Muscle layer of duodenum (tissue), 2 donors: ENCODE measurements around the gene TMEM258.

ENCODE experiments used
- H3K27ac ChIP-seq: one replicate; pipeline ENCODE4 v1.7.0; 2013; ENCODE audit warnings: mild to moderate bottlenecking, low read length
- H3K27me3 ChIP-seq: one replicate; pipeline ENCODE4 v1.7.0; 2013; ENCODE audit warnings: low read depth, mild to moderate bottlenecking, control low read depth, low read length
- H3K36me3 ChIP-seq, 2 donors: one replicate each; pipeline ENCODE4 v1.7.0; 2013; ENCODE audit warnings: low read length in 2 of 2, control low read depth in 1 of 2, mild to moderate bottlenecking in 1 of 2; ENCODE audit not compliant: insufficient read depth in 2 of 2, control insufficient read depth in 1 of 2
- H3K4me1 ChIP-seq, 2 donors: one replicate each; pipeline ENCODE4 v1.7.0; 2013; ENCODE audit warnings: low read length in 2 of 2, mild to moderate bottlenecking in 2 of 2, control low read depth in 1 of 2, moderate library complexity in 1 of 2; ENCODE audit not compliant: insufficient read depth in 2 of 2, control insufficient read depth in 1 of 2
- H3K4me3 ChIP-seq, 2 donors: one replicate each; pipeline ENCODE4 v1.7.0; 2013; ENCODE audit warnings: low read length in 2 of 2, low read depth in 1 of 2, mild to moderate bottlenecking in 1 of 2
- H3K9me3 ChIP-seq, 2 donors: one replicate each; pipeline ENCODE4 v1.7.0; 2013; ENCODE audit warnings: low read length in 2 of 2, control low read depth in 1 of 2, mild to moderate bottlenecking in 1 of 2; ENCODE audit not compliant: control insufficient read depth in 1 of 2
- donor health status: healthy.

Gene TMEM258

DNA sequence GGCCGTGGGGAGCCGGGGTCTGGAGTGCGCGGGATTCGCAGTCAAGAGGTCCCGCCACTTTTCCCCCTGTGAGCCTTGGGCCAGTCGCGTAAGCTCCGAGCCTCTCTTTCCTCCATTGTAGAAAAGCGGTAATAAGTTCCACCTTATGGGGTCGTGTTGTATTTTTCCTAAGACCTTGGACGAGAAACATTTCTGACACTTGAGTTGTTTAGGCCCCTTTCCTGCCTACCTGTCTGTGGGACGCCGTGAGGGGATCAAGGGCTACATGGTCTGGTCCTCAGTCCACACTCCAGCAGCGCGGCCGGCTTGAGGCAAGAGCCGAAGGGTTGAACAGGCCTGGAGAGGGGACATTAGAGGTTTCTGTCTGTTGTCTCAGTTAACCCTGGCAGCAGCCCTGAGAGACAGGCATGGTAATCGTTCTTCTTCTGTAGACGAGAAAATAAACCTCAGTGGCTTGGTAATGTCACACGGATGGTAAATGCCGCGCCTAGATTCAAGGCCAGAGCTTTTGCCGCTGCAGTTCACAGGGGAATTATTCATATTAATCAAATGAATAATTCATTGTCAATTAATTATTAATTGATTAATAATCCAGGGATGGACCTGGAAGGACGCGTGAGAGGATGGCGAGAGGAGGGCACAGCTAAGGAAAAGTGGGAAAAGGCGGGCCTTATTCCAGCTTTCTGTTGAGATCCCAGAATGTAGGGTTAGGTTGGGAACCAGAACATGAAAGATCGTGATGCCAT is 857 bp upstream of the TMEM258 start:
- peaks cover 20 to 33% of the 10 kb centered on the region in 2 donors for H3K36me3 ChIP-seq
- H3K27me3 ChIP-seq = no peaks in the 10 kb centered on the region

DNA sequence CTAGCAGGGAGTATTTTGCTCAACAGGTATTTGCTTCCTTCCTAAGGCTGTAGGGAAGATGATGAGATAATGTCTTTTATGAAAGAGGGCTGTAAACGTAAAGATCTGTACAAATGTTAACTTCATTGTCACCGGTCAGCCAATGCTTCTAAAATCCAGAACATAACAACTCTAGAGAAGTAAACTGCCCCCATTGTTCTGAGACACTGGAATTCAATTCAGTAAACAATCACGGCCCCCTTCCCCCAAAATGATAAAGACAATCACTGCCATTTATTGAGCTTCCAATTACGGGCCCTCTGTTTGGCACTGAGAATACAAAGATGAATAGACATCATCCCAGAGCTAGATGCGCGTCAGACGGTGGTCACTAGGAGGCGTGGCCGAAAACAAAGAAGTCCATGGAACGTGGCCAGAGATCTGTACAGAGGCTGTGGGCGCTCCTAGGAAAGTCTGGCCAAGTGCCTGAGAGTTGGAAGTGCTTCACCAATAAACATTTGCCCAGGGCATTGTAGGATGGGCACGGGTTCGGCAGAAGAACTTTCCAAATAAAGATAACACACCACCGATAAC is 576 bp downstream of the TMEM258 start:
- peaks cover 4 to 20% of the 10 kb centered on the region in 2 donors for H3K4me1 ChIP-seq
- H3K36me3 ChIP-seq = peaks cover 22 to 47% of the 10 kb centered on the region in 2 donors
- H3K9me3 ChIP-seq = no peaks in the 10 kb centered on the region
- H3K27me3 ChIP-seq = no peaks in the 10 kb centered on the region
- peak overlapping the region; percentile 82 to 86 for H3K4me3 ChIP-seq
- peak overlapping the region; percentile 93 for H3K27ac ChIP-seq

More for the DNA sequence above, 857 bp upstream of the TMEM258 start:
- Histone ChIP-seq H3K27ac (peak overlapping the region; percentile 93), H3K4me1 (peaks cover 4 to 26% of the 10 kb centered on the region in 2 donors), H3K9me3 (no peaks in the 10 kb centered on the region), H3K4me3 (peak overlapping the region; percentile 82 to 86)

DNA sequence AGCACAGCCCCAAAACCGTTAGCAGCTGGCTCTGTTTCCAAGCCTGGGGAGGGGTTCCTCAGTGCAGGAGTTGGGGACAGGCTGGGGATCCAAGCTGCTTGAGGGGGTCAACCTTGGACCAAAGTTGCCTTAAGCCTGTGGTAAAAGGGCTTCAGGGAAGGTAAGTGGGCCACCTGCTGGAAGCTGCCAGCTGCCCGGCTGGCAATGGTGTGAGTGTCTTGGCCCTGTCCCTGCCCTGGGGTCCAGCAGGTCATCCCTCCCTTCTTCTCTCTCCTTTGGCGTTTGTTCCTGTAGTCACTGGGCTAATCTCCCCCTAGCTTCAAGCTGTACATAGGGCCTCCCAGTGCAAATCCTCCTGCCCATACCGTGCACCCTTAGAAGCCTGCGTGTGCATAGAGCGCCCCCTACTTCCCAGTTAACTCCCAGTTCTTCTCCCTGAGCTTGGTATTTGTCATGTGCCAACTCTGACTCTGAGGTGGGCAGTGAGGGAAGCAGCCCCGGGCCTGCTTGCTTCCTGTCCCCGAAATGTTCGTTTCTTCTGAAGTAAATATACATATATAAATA is 4.4 kb downstream of the TMEM258 start:
- no peak overlapping the region for H3K4me3 ChIP-seq
- H3K27me3 ChIP-seq = no peaks in the 10 kb centered on the region
- no peak overlapping the region for H3K27ac ChIP-seq
- H3K4me1 ChIP-seq = peaks cover 4 to 11% of the 10 kb centered on the region in 2 donors
- peaks cover 37 to 67% of the 10 kb centered on the region in 2 donors for H3K36me3 ChIP-seq
- H3K9me3 ChIP-seq = no peaks in the 10 kb centered on the region

DNA sequence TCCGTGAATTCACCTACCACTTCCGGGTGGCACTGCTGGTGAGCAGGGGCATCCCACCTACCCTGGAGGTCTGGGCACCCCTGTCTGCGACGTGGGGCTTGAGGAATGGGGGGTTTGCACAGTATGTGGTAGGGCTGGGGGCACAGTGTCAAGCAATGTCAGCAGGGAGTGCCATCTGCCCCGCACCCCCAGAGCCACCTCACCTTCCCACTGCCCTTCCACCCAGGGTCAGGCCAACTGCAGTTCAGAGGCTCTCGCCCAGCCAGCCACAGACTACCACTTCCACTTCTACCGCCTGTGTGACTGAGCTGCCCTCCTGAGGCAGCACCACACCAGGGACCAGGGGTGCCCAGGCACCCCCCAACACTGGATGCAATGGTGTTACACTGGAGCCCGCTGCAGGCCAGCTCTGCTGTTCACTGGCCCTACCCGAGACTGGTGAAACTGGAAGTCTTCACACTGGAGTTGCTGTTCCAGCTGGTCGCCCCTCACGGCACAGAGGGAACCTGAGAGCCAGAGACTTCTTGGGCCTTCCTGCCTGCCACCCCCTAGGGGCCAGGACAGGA is 6.5 kb downstream of the TMEM258 start:
- H3K27me3 ChIP-seq = no peaks in the 10 kb centered on the region
- H3K36me3 ChIP-seq = peaks cover 37 to 67% of the 10 kb centered on the region in 2 donors

DNA sequence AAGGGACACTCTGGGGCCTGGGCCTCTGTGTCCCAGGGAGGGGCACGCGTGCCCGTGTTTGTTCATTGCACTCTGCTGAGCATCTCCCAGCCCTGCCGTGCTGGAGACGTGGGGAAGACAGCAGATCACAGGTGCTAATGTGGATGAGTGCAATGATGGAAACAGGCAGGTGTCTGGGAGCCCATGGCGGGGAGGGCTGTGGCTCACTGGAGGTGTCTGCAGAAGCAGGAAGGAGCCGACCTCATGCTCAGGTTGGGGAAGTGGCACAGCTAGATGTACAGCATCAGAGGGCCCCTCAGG is 7.9 kb downstream of the TMEM258 start:
- Histone ChIP-seq H3K27me3 (no peaks in the 10 kb centered on the region), H3K9me3 (no peaks in the 10 kb centered on the region), H3K27ac (no peak overlapping the region), H3K36me3 (peaks cover 28 to 57% of the 10 kb centered on the region in 2 donors), H3K4me1 (no peaks in the 10 kb centered on the region), H3K4me3 (no peak overlapping the region)

More for the DNA sequence above, 6.5 kb downstream of the TMEM258 start:
- peaks cover 0 to under 1% of the 10 kb centered on the region in 2 donors for H3K4me1 ChIP-seq
- H3K27ac ChIP-seq = no peak overlapping the region
- no peaks in the 10 kb centered on the region for H3K9me3 ChIP-seq
- H3K4me3 ChIP-seq = no peak overlapping the region

DNA sequence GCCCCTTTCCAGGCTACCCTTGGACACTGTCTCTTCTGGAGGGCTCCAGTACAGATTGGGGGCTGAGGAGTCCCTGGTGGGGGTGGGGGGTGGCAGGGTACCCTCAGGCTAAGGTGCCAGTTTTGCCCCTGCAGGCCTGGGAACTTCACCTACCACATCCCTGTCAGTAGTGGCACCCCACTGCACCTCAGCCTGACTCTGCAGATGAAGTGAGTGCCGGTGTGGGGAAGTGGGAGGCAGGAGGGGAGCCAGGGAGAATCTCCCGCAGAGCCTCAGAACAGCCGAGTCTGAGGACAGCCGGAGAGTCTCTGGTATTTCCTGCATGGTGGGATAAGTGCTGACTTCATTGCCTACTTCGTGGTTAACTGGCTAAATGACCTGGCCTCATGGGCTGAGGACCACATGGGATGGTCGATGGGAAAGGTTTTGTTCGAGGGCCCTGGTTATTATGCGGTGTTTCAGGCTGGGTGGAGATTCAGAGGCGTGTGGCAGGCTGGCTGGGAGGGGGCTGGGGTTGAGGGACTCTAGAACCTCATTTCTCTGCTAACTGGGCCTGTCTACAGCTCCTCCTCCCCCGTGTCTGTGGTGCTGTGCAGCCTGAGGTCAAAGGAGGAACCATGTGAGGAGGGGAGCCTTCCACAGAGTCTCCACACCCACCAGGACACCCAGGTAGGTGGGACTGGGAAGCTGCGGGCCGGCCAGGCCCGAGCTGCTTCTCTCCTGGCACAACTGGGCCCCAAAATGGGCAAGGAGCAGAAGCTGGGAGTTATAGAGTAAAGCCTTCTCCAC is 8.5 kb downstream of the TMEM258 start:
- Histone ChIP-seq H3K36me3 (peaks cover 22 to 53% of the 10 kb centered on the region in 2 donors), H3K27ac (no peak overlapping the region), H3K27me3 (no peaks in the 10 kb centered on the region), H3K4me1 (no peaks in the 10 kb centered on the region), H3K9me3 (no peaks in the 10 kb centered on the region), H3K4me3 (no peak overlapping the region)

DNA sequence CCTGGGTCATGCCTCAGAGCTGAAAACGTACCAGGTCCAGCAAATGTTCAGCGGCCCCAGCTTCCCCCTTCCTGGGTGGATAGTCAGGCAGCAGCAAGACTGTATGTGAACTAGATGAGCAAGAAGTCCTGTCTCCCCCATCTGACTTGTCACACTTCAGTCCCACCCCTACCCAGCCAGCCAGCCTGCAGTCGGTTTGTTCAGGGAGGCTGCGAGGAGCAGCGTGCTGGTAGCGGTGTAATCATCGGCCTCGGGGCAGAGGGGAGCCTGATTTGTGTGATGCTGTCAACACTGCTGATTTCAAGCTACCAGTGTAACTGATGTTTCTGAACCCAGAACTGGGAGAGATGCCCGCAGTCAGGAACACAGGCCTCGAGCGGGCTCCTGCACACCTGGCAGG is 9.6 kb downstream of the TMEM258 start:
- Histone ChIP-seq H3K4me3 (no peak overlapping the region), H3K27me3 (no peaks in the 10 kb centered on the region), H3K9me3 (no peaks in the 10 kb centered on the region), H3K4me1 (peaks cover 0 to under 1% of the 10 kb centered on the region in 2 donors), H3K36me3 (peaks cover 17 to 43% of the 10 kb centered on the region in 2 donors), H3K27ac (no peak overlapping the region)

DNA sequence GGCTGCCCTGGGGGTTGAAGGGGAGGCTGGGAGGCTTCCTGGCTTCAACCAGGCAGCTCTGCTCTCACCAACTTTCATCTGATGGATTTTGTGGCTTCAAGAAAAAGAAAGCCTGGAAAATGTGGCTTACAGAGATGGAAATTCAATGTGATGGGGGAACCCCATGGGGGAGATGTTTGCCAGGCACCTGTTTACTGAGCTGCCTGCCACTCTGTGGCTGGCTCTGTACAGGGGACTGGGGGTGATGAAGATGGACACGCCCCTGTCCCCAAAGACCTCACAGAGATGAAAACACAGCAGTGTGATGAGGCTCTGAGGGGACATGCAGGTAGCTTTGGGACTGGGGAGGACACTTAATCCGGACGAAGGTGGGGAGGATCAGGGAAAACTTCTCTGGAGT is 10.1 kb downstream of the TMEM258 start:
- Histone ChIP-seq H3K27ac (no peak overlapping the region), H3K9me3 (no peaks in the 10 kb centered on the region), H3K4me3 (no peak overlapping the region), H3K4me1 (peaks cover 0 to 6% of the 10 kb centered on the region in 2 donors), H3K36me3 (peaks cover 17 to 38% of the 10 kb centered on the region in 2 donors), H3K27me3 (no peaks in the 10 kb centered on the region)

DNA sequence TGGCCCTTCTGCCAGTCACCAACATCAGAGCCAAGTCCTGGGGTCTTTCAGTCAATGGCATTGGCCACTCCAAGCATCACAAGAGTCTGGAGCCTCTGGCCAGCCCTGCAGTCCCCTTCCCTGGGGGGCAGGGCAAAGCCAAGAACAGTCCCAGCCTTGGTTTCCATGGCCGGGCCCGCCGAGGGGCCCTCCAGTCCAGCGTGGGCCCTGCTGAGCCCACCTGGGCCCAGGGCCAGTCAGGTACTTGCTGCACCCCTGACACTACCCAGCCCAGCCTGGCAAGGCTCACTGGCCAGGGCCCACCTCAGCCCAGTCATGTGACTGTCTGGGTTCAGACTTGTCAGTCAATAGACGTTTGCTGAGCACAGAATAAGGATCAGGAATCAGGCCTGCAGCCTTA is 10.8 kb downstream of the TMEM258 start:
- H3K9me3 ChIP-seq = no peaks in the 10 kb centered on the region
- peaks cover 12 to 31% of the 10 kb centered on the region in 2 donors for H3K36me3 ChIP-seq
- H3K27ac ChIP-seq = no peak overlapping the region
- H3K4me3 ChIP-seq = no peak overlapping the region
- H3K4me1 ChIP-seq = peaks cover 0 to 12% of the 10 kb centered on the region in 2 donors
- no peaks in the 10 kb centered on the region for H3K27me3 ChIP-seq

DNA sequence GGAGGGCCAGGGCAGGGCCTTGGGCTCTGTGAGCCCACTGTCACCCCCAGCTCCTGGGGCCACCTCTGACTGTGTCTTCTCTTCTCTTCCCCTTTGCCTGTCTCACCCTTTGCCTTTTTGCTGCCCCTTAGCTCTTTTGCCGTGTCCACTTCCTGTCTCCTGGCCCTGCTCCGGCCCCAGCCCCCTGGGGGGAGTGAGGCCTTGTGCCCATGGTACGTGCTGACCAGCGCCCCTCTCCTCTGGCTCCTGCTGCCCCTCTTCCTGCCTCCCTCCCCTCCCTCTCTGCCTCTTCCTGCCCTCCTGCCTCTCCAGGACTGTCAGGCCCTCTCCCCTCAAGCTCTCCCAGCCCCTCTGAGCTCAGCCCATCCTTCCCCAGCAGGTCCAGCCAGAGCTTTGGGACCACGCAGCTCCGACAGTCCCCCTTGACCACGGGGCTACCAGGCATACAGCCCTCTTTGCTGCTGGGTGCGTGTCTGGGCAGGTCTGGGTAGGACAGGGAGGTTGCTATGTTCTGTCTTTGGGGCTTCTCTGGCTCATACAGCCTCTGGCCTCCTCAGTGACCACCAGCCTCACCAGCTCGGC is 11.7 kb downstream of the TMEM258 start:
- peaks cover 0 to 12% of the 10 kb centered on the region in 2 donors for H3K4me1 ChIP-seq
- H3K27ac ChIP-seq = no peak overlapping the region
- no peak overlapping the region for H3K4me3 ChIP-seq
- H3K36me3 ChIP-seq = peaks cover 6 to 21% of the 10 kb centered on the region in 2 donors
- no peaks in the 10 kb centered on the region for H3K9me3 ChIP-seq
- no peaks in the 10 kb centered on the region for H3K27me3 ChIP-seq
